HG03460 (cell line): ENCODE results near the gene ANKRD53.

Experiments used
- ATAC-seq: cut with Tn5 transposase; IDR thresholded peaks from one replicate; pipeline ENCODE4 v1.9.1; 2021; ENCODE audit not compliant: unreplicated experiment

Gene ANKRD53, protein sequence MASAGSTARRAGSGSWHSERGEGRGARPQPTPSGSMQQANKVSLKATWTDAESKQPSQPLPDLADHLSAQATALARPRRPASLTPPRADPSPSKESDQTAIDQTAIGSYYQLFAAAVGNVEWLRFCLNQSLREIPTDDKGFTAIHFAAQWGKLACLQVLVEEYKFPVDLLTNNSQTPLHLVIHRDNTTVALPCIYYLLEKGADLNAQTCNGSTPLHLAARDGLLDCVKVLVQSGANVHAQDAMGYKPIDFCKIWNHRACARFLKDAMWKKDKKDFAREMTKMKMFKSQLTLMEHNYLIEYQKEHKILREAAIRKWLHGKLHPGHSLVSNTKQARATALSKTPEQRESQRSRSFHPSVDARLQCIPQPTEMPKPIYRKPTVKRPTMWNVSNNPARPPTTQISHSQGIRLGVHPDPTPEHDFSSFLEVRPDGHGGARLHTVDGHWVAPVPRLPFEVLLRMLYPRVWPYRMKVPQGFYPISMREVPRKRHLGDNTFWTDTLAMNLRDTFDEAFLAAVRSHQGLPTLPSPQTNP

DNA sequence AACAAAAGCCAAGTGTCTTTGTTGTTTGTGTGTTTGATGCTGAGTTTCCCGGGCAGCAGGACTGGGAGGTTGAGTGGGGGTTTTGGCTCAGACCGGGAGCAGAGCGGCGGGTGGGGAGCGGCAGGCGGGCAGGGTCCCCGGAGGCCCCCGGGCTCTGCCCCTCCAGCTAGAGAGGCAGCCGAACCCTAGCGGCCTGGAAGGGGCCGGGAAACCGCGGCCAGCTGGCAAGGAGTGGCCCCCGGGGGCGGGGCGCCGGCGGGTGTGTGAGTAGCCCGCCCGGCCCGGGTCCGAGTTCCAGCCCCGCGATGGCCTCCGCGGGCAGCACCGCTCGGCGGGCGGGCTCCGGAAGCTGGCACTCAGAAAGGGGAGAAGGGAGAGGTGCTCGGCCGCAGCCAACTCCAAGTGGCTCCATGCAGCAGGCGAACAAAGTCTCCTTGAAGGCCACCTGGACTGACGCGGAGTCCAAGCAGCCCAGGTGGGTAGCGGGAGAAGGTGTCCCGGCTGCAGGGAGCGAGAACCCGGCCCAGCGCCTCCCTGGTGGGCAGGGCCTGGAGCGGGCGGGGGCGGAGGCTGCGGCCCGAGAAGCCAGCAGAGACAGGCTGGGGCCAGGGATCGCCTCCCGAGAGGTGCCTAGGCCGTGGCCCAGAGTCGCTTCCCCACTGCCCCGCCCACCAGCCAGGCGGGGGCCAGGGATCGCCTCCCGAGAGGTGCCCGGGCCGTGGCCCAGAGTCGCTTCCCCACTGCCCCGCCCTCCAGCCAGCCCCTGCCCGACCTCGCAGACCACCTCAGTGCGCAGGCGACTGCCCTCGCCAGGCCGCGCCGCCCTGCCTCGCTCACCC lies at the start of gene ANKRD53:
Gene ANKRD53 (plus strand): TSS at position 290 of the 839 bp plus-strand sequence. CDS start 16 bp downstream, at position 306.
- ATAC-seq = no peak

DNA sequence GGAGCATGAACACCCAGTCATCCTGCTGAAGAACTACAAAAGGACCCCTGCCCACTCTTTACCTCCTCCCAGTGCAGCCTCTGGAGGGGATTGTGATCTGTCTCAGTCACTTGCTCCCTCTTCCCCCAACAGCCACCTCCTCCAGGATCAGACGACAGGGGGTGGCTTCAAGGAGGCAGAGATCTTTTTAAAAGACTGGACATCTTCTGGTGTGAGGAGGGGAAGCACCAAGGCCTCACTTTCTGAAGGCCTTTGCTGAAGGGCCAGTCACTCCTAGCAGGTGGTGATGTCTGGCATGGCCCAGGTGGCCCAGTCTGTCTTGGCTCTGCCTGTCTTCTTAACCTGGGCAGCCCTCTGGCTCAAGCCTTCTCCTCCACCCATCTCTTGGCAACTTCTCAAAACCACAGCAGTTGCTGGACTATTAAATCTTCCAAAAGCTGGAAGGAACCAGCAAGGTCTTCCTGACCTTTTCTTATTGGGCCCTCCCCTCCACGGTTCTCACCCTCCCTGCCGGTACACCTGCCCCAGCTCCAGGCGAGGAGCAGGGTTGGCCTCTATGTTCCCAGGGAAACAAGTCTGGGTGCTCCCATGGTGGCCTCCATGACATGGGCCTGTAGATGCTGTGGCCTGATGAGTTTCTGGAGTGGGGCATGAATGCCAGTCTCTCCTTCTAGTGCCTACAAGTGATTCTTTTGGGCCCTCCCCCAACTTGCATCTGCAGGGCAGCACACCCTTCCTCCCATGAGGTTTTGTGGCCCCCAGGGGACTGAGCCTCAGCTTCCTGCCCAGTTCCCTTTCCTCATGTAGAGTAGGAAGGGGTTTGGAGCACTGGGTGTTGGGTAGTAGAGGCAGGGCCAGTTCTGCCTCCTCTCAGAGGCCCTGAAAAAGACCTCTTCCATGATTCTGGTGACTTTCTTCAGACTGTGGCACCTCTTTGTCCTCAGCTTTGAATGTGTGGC lies 47.8 kb upstream of the ANKRD53 start:
- no peak for ATAC-seq

DNA sequence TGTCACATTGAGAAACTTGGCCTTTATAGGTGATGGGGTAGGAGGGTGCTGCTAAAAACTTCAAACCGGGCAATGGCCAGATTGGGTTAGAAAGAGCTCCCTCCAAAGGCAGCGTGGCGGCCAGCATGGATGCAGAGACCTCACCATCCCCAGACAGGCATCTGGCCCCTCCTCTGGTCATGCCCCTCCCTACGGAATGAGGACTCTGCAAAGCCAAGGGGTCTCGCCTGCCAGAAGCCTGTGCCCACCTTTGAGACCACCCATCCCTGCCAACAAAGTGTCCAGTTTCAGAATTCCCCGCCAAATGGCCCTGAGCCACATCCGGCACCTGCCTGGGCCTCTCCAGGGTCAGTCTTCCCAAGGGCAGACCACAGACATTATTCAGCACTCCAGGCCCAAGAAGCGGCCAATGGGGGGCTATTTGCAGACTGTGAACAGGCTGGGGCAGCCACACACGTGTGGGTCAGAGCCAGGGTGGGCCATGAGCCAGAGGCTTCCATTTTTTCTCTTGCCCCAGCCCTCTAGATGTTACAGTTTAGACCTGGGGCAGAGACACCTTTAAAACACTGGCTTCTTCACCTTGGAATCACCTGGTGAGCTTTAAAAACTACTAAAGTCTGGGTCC lies 46.9 kb upstream of the ANKRD53 start:
- ATAC-seq = no peak

DNA sequence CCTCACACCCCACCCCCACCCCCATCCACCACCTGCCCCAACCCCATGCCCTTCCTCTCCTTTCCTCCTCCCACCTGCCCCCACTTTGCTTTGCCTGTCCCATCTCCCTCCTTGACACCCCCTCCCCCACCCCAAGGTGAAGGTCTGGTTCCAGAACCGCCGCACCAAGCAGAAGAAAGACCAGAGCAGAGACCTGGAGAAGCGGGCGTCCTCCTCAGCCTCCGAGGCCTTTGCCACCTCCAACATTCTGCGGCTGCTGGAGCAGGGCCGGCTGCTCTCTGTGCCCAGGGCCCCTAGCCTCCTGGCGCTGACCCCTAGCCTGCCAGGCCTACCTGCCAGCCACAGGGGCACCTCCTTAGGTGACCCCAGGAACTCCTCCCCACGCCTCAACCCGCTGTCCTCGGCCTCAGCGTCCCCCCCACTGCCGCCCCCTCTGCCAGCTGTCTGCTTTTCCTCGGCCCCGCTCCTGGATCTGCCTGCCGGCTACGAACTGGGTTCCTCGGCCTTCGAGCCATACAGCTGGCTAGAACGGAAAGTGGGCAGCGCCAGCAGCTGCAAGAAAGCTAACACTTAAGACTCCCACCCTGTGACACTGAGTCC lies 45.7 kb upstream of the ANKRD53 start:
- ATAC-seq = no peak

DNA sequence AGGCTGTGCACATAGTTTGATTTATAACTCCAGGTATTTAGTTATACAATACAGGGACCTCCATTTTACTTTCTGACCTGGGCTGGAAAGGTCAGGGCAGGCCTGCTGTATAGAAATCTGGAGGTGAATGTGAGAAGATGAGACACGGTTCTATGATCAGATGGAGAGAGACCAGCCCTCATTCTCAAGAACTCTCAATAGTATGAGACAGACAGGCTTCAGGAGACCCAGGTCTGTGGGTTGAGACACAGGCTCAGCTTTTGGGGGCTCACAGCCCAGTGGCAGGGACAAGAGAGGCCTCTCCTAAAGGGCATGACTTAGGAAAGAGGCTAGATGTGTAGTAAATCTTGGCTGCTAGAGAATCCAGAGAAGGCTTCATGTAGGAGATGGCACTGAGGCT lies 43.4 kb upstream of the ANKRD53 start:
- ATAC-seq = no peak

DNA sequence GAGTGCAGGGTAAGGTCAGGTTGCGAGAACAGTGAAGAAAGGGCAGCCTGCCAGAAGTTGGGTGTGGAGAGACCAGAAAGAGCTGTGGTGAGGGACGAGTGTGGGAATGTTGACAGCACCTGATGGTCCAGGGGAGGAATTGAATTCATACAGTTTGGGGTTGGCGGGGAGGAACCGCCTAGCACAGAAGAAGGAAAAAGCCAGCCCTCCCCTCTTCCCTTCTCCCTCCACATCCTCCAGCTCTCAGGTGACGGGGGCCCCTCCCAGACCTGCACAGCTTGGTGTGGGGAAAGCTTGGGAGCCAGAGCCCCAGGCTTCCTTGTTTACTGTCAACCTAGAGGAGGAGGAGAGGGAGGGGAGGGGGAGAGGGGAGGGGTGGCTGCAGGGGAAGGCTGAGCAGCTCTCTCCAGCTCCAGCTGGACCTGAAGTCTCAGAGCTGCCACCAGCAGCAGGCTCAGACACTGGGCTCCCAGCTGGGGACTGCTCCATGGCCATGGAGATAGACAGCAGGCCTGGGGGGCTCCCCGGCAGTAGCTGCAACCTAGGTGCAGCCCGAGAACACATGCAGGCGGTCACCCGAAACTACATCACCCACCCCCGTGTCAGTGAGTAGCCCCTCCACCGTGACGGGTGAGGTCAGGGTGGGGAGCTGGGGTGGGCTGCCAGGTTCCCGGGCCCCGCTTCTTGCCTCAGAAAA lies 42.8 kb upstream of the ANKRD53 start, which contains the start of gene ATP6V1B1:
Gene ATP6V1B1 (plus strand): TSS at position 433 of the 697 bp plus-strand sequence. CDS start 55 bp downstream, at position 488.
- ATAC-seq = no peak

DNA sequence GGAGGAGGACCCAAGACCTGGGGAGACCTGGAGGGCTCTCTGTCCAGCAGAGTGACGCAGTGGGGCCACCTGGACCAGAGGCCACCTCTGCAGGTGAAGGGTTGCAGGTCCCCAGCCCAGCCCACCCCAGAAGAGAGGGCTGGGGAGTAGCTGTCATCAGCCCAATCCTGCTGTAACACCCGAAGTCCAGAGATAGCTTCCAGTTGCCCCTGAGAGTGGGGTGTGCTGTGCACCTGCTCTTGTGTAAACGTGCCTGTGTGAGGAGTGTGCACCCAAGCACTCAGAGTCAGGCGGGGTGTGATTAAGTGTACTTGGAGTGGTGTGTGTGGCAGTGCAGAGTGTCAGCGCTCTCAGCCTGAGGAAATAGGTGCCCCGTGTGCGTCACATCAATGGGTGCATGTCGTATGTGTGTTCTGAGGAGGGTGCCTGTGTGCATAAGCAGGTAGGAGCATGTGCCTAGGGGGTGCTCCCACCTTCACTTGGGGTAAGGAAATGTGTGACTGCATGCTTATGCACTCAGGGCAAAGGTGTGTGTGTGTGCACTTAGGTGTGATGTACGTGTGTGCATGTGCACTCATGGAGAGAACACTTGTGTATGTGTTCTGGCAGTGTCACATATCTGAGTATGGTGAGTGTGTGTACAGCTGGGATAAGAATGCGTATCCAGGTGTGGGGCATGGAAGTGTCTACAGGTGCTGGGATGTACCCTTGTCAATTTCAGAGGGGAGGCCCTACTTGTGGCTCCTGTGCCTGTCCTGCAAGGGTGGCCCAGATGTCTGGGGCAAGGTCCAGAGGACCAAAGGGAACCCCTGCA lies 42.1 kb upstream of the ANKRD53 start:
- ATAC-seq = no peak

DNA sequence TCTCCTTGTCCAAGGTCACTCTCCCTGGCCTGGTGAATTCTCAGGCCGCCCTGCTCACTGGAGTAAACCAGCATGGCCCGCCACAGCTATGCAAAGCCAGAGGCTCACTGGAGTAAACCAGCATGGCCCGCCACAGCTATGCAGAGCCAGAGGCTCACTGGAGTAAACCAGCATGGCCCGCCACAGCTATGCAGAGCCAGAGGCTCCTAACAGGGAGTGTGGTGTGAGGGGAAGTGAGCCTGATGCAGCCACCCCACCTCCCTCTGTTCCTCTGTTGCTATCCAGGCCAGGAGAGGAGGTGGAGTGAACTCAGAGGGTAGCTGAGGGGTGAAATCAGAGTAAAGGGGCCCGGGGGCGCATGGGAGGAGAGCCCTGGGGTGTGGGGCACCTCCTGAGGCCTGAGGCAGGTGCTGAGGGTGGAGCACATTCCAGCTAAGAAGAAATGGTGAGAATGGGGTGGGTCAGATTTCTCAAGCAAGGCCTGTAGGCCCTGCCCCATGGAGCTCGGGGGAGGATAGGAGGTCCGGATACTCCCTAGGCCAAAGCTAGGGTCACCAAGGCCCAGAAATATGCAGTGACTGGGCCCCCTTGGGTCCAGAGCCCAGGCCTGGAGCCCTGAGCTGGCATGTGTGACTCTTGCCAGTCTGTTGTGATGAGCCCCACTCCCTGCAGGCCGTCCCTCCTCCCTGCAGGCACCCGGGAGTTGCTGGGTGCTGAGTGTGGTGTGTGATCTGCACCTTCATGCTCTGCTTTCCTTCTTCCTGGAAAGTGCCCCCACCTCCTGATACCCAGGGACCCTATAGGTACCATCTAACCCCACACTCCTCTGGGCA lies 41.2 kb upstream of the ANKRD53 start:
- no peak for ATAC-seq

DNA sequence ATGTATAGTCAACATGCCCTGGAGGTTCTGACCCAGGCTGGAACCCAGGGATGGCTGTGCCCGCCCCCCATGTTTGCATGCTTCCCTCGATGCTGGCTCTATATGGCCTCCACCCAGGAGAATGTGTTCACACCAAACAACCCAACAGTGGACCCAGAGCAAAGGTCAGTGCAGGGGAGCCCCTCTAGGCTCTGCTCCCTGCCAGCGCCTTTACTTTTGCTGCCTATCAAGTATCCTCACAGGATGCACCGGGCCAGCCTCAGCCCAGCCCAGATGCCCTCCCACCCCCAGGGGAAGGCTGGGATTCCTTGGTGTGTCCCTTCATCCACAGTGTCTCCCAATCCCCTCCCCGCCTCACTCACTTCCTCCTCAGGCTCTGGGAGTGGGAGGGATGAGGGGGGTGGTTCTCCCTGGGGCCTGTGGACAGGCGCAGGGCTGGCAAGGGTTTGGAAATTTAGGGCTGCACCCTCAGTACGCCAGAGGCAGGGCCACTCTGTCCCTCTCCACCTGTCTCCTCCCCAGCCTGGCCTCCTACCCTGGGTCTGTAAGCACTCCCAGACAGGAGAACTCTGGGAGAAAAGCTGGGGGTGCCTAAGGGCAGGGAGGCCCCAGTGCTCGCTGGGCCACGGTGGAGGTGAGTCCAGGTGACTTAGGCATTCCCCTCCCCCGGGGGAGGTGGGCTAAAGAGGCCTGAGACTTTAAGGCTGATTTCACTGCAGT lies 40.4 kb upstream of the ANKRD53 start:
- ATAC-seq = no peak

DNA sequence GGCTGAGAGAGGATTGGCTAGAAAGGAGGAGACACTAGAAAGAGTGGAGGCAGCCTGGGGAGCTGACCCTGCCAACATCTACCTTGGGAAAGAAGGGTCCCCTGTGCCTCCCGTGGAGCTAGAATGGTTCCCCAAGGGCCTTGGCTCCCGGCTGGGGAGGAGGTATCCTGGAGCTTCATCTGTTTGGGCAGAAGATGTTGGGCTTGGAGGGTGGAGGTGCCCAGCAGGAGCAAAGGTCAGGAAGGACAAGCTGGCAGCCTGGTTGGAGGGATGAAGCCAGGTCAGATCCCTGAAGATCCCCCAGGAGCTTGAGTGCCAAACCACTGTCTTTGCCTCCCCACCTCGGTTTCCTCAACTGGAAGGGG lies 39.9 kb upstream of the ANKRD53 start:
- no peak for ATAC-seq

DNA sequence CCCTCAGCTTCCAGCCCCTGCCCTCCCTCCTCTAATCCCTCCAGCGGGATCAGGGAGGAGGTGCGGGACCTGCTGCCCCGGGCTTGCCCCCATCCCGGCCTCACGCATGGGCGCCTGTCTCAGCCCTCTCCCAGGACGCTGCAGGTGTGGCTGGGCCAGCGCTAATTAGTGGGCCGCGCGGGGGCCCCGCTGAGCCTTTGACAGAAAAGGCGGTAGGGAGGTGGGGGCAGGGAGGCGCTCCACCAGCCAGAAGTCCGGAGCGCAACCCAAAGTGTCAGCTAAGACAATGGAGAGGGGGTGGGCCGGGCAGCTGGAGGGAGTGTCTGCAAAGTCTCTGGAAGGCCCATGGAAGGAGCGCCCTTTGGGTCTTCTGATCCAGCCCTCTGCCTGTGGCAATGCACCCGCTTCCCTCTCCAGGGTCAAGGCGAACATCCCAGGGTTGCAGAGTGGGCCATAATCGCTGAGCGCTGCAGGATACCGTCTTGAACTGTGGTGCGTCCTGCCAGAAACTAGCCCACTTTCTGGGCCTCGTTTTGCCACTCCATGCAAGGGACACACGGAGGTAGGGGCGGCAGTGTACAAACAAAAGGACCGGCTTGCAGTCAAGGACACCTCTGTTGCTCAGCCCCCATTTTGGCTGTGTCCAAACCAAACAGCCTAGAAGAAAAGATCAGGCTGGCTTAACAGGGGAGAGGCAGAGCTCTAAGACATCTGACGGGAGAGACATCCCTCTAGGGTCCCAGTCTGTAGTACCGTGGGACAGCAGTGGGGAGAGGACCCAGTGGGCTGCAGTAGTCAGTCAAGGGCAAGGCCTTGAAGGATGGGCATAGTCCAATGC lies 39.2 kb upstream of the ANKRD53 start:
- no peak for ATAC-seq

DNA sequence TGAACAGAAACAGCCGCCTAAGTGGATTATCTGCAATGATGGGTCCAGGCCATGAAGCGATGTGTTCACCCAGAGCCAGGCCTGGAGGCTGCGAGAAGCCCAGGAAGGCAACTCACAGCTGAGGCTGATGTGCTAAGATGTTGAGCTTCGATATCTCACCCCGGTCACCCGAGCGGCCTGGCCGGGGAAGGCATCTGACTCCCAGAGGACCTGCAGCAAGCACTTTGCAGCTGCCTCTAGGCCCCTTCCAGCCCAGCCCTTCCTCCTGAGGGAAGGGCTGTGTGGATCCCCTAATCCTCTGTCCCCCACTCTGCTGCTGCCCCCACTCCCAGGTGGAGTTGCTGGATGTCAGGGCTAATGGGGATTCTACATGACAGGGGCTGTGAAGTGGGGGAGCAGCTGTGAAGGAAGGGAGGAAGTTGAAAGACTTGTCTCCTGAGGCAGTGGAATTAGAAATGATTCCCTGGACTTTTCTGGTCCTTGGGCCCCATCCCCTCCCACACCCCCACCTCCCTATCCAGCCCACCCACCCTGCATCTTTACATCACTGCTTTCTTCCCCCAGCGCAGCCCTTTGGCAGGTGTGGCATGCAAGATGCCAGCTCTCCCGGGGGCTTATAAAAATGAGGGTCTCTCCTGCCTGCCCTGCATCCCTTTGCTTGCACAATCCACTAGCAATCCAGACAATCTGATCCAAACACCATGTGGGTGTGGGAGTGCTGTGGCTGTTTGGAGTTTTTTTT lies 38.4 kb upstream of the ANKRD53 start:
- no peak for ATAC-seq

DNA sequence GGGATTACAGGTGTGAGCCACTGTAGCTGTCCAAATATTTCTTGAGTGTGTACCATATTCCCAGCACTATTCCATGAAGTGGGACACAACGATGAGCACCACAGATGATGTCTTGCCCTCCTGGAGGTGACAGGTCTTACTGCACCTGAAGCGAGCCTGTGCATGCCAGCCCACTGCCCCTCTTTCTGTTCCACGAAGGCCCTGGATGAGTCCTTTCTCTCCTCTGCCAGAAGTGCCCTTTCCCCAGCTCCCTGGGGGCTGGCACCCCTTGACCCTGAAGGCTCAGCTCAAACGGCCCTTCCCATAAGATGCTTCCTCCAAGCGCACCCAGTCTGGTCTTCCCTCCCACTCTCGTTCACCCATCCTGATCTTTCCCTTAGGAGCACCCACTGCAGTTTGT lies 37.2 kb upstream of the ANKRD53 start:
- ATAC-seq = no peak

DNA sequence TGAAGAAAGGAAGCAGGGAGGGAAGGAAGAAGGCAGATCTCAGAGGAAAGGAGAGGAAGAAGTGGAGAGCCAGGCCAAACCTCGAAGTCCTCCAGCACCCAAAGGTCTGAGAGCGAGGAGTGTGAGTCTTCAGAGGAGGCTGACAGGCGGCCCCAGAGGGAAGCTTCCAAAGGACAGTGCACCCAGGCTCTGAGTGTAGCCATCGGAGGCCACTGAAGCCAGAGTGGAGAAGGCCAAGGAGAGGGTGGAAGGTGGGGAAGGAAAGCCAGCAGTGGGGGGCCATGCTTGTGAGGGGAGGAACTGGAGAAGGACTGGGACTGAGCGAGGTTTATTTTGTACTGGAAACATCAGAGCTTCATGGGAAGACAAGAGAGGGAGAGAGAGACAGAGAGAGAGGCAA lies 36.7 kb upstream of the ANKRD53 start:
- no peak for ATAC-seq
